HL-60 (cell line): ENCODE measurements around the gene ATG5.

Experiments used
- DNase-seq, 2 experiments: peaks; one replicate each; pipeline ENCODE4 v3.0.0-alpha.2; 2010 to 2020; ENCODE audit warnings: low read depth in 1 of 2, low spot score in 1 of 2
- H3K27ac ChIP-seq: fragments of 250-450 bp; sonication (Bioruptor Pico); replicated peaks from 2 replicates; pipeline ENCODE4 v1.5.1; 2020; ENCODE audit warnings: mild to moderate bottlenecking, moderate library complexity
- H3K27me3 ChIP-seq: fragments of 250-450 bp; sonication (Bioruptor Pico); 2 replicates; pipeline ENCODE4 v1.5.1; 2021; ENCODE audit warnings: mild to moderate bottlenecking, moderate library complexity; ENCODE audit not compliant: insufficient read depth, poor library complexity, severe bottlenecking
- H3K4me3 ChIP-seq: replicated peaks from 2 replicates; pipeline ENCODE4 v1.5.1; 2011; ENCODE audit warnings: mild to moderate bottlenecking, control low read depth, low read length; ENCODE audit not compliant: insufficient read depth
- CTCF ChIP-seq: IDR thresholded peaks from one replicate; pipeline ENCODE4 v1.5.1; 2011; ENCODE audit warnings: low read length, control low read depth, inconsistent platforms; ENCODE audit not compliant: insufficient read depth
- GABPA ChIP-seq: IDR thresholded peaks from 2 replicates; pipeline ENCODE4 v1.6.1; 2012; ENCODE audit warnings: low read depth
- POLR2AphosphoS5 ChIP-seq: IDR thresholded peaks from 2 replicates; pipeline ENCODE4 v1.6.1; 2012; ENCODE audit warnings: low read depth
- REST ChIP-seq: IDR thresholded peaks from 2 replicates; pipeline ENCODE4 v1.6.1; 2012; ENCODE audit warnings: low read depth; ENCODE audit not compliant: insufficient replicate concordance
- SPI1 ChIP-seq: IDR thresholded peaks from 2 replicates; pipeline ENCODE4 v1.6.1; 2012; ENCODE audit warnings: low read depth, mild to moderate bottlenecking, borderline replicate concordance

The ATG5 gene

GRCh38 chr6:106173124-106173879, 152.3 kb downstream of the ATG5 start:
- TF ChIP-seq REST (no peak), SPI1 (no peak), CTCF (no peak), GABPA (no peak), POLR2AphosphoS5 (no peak)
- DNase-seq: no peak
- H3K27ac ChIP-seq: no peak overlapping the region

GRCh38 chr6:106170030-106170791, 155.3 kb downstream of the ATG5 start:
- H3K4me3 ChIP-seq: no peak overlapping the region
- no peak overlapping the region for H3K27ac ChIP-seq
- TF ChIP-seq POLR2AphosphoS5: no peak
- TF ChIP-seq GABPA: no peak
- no peak for TF ChIP-seq SPI1
- no peak for TF ChIP-seq CTCF
- TF ChIP-seq REST: no peak
- no peak for DNase-seq
- no peaks in the 10 kb centered on the region for H3K27me3 ChIP-seq

More at GRCh38 chr6:106173124-106173879, 152.3 kb downstream of the ATG5 start:
- no peak overlapping the region for H3K4me3 ChIP-seq
- no peaks in the 10 kb centered on the region for H3K27me3 ChIP-seq

GRCh38 chr6:106169517-106169916, 156.0 kb downstream of the ATG5 start:
- no peak for DNase-seq
- H3K27ac ChIP-seq: no peak overlapping the region
- TF ChIP-seq REST (no peak), CTCF (no peak), SPI1 (no peak), GABPA (no peak), POLR2AphosphoS5 (no peak)

More at GRCh38 chr6:106169517-106169916, 156.0 kb downstream of the ATG5 start:
- Histone ChIP-seq H3K27me3 (no peaks in the 10 kb centered on the region), H3K4me3 (no peak overlapping the region)
